ENCODE results near the gene FILIP1L. TPM values are rescaled to one million over a fixed set of nuclear protein-coding genes. Genes with fewer than 3 reads are reported as not detected.

Gene FILIP1L
- total and polyA plus RNA-seq, 2 of the 4 experiments (the other 2 are of a cell fraction): 11.5 to 19.9 TPM

GRCh38 chr3:100154171-100154570 lies 39.9 kb upstream of the FILIP1L start:
- Histone ChIP-seq H4K20me1 (ENCODE audit: insufficient read depth, low read length) (no peaks in the 10 kb centered on the region), H2AK5ac (ENCODE audit: low read depth, low read length) (no peak overlapping the region), H3K23ac (ENCODE audit: low read depth, low read length) (no peak overlapping the region), H2BK120ac (ENCODE audit: low read depth, low read length) (no peak overlapping the region), H3K9ac (ENCODE audit: low read depth, low read length) (no peak overlapping the region), H3K9me1 (ENCODE audit: insufficient read depth, low read length) (0 out of 2 replicates have a peak, but pooled peaks cover 3% of the 10 kb centered on the region), H4K8ac (ENCODE audit: low read depth in 2 of 2, low read length in 2 of 2) (no peak overlapping the region), H3K14ac (replicated peaks; ENCODE audit: low read depth, low read length) (no peak overlapping the region), H2AFZ (replicated peaks; ENCODE audit: low read length, poor library complexity) (no peak overlapping the region), H3K4ac (ENCODE audit: low read depth, low read length) (no peak overlapping the region), H3K9me3 (ENCODE audit: control insufficient read depth, insufficient read depth, low read length) (peaks cover 5% of the 10 kb centered on the region), H3K18ac (ENCODE audit: low read depth, low read length) (no peak overlapping the region), H3K4me2 (ENCODE audit: low read depth, low read length) (no peak overlapping the region), H3K36me3 (ENCODE audit: control insufficient read depth, insufficient read depth, low read length) (no peaks in the 10 kb centered on the region), H2BK5ac (ENCODE audit: low read depth, low read length, poor library complexity, severe bottlenecking) (no peak overlapping the region), H3K56ac (ENCODE audit: extremely low read depth, insufficient read depth, low read length) (no peak overlapping the region), H2BK20ac (ENCODE audit: low read depth, low read length) (no peak overlapping the region), H3K79me1 (ENCODE audit: low read depth in 1 of 2, low read length in 2 of 2) (no peaks in the 10 kb centered on the region), H3K27ac (ENCODE audit: insufficient read depth, low read length) (no peak overlapping the region), H4K91ac (ENCODE audit: insufficient read depth, low read depth, low read length) (no peak overlapping the region), H4K5ac (ENCODE audit: low read depth, low read length) (no peak overlapping the region), H2AK9ac (replicated peaks; ENCODE audit: low read depth, low read length, poor library complexity) (no peak overlapping the region), H3K4me3 (ENCODE audit: insufficient read depth, low read depth, low read length) (no peak overlapping the region), H3K27me3 (ENCODE audit: control insufficient read depth, insufficient read depth, low read length) (no peaks in the 10 kb centered on the region), H3K4me1 (ENCODE audit: control insufficient read depth, insufficient read depth, low read length) (peaks cover 6% of the 10 kb centered on the region), H2BK15ac (ENCODE audit: low read depth, low read length) (no peak overlapping the region)
- BruUV-seq (replicated peaks): no TSS peak
- ATAC-seq (ENCODE audit: low read depth): no peak
- intact Hi-C loops (cut with micrococcal nuclease) (no loop called here), dilution Hi-C loops (cut with HindIII; ENCODE audit: low sequenced_read_pairs, unreplicated experiment) (no loop called here), in situ Hi-C loops (cut with MboI; ENCODE audit: low sequenced_read_pairs) (no loop called here)
- ChIA-PET CTCF (no interaction called here), POLR2A (ENCODE audit: unreplicated experiment) (no interaction called here)
- no CpG with 5 or more reads among the region's 1 CpG for WGBS, 2 experiments (ENCODE audit: extremely low coverage in 2 of 2, insufficient read length in 1 of 2)
- no peak for TF ChIP-seq RCOR1 (IDR thresholded peaks at IDR 0.05; ENCODE audit: insufficient replicate concordance, low read length)
- TF ChIP-seq MAFK (IDR thresholded peaks at IDR 0.05; ENCODE audit: low read depth, low read length): peak; percentile 73
- TF ChIP-seq CTCF (conservative IDR thresholded peaks at IDR 0.05; ENCODE audit: low read depth, low read length): no peak
- TF ChIP-seq USF2 (IDR thresholded peaks at IDR 0.05; ENCODE audit: low read depth, low read length): no peak
- no peak for TF ChIP-seq MAZ (IDR thresholded peaks at IDR 0.05; ENCODE audit: borderline replicate concordance, low read depth, low read length)
- TF ChIP-seq RAD21 (IDR thresholded peaks at IDR 0.05; ENCODE audit: low read length): no peak
- no peak for TF ChIP-seq POLR2A (IDR thresholded peaks at IDR 0.05; ENCODE audit: low read depth, low read length)
- no peak for TF ChIP-seq ELK1 (IDR thresholded peaks at IDR 0.05; ENCODE audit: borderline replicate concordance, low read depth, low read length)
- TF ChIP-seq RFX5 (IDR thresholded peaks at IDR 0.05; ENCODE audit: low read depth, low read length): no peak
- no peak for TF ChIP-seq CEBPB (IDR thresholded peaks at IDR 0.05; ENCODE audit: low read depth, low read length)
- TF ChIP-seq NFE2L2 (IDR thresholded peaks at IDR 0.05; ENCODE audit: low read depth, low read length): peak; percentile 91
- TF ChIP-seq CHD1 (IDR thresholded peaks at IDR 0.05; ENCODE audit: low read depth, low read length): no peak
- DNase-seq: no peak

All from IMR-90 (cell line).